GM18873 (cell line): Measurements from ENCODE around the gene HSPB2.
A peak's percentile ranks its signal among the peaks of the same experiment; 100 is the strongest.

Source experiments
- ATAC-seq: cut with Tn5 transposase; IDR thresholded peaks from one replicate; pipeline ENCODE4 v1.9.1; 2021; ENCODE audit warnings: mild to moderate bottlenecking, moderate library complexity, moderate number of reproducible peaks; ENCODE audit not compliant: unreplicated experiment, low FRiP score

HSPB2 gene

DNA sequence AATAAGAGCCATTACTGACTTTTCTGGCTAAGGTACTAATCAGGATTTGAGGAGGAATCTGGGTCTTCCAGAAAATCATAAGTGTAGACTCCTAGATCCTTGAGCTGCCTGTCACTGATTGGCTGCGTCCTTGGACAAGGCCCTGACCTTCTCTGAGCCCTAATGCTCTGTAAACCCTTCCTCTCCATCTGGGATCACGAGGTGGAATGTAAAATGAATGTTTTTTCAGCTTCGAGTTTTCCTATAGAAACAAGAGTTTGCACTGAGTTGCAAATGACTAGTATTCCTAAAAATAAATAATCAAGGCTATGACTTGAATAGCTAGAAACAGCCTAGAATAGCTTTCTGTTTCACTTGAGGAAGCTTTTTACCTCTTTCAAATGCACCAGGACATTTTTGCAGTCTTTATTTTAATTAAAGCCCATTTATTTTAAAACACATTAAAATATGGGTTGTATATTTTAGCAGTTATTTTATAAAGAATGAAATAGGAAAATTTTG lies 23.6 kb downstream of the HSPB2 start:
- no peak for ATAC-seq

DNA sequence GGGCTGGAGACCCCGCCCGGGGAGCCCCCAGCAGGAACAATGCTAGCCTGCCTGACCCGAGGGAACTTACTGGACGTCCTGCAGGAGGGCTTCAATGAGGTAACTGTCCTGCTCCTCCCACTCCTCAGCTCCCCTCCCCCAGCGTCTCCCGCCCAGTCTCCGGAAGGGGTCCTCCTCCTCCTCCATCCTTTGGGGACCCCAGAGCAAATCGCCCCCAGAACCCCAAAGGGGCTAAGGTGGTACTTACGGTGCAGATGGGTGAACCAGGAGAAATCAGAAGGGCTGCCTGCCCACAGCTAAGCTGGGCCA lies 24.9 kb downstream of the HSPB2 start:
- no peak for ATAC-seq

DNA sequence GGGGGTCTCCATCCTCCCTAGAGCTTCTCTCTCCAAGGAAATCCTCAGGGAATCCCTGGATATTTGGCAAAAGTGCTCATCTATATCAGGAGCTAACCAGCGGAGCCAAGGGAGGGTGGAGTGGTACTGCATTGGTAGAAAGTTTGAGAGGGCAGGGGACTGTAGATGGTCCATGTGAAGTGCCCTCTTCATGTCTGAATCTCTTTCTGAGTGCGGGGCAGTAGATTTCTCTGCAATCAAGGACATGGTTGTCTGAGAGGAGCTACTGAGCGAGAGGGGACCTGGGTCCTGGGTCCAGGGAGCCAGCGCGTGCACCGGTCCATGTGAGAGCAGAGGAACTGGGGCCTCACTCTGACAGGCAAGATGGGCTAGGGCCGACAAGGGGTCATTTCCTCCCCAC lies 25.3 kb downstream of the HSPB2 start:
- no peak for ATAC-seq

DNA sequence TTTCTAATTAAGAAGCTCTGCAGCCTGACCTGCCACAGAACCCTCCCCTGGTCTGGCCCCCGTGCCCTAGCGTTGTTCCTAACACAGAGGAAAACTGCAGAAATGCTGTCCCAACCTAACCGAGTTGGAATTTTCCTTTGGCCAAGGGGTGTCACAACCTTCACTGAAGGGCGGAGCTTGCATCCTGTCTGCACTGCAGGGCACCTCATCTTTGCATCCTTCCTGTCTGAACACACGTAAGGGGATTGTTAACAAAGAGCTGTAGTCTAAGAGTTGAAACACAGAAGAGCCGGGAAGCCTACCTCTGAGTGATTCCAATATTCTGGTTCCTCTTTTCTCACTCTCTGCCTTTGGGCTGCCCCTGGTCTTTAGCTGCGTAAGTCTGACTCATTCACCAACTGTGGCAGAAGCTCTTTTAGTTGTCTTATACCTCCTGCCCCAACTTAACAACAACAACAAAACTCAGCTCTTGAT lies 26.2 kb downstream of the HSPB2 start:
- ATAC-seq: peak; percentile 89

DNA sequence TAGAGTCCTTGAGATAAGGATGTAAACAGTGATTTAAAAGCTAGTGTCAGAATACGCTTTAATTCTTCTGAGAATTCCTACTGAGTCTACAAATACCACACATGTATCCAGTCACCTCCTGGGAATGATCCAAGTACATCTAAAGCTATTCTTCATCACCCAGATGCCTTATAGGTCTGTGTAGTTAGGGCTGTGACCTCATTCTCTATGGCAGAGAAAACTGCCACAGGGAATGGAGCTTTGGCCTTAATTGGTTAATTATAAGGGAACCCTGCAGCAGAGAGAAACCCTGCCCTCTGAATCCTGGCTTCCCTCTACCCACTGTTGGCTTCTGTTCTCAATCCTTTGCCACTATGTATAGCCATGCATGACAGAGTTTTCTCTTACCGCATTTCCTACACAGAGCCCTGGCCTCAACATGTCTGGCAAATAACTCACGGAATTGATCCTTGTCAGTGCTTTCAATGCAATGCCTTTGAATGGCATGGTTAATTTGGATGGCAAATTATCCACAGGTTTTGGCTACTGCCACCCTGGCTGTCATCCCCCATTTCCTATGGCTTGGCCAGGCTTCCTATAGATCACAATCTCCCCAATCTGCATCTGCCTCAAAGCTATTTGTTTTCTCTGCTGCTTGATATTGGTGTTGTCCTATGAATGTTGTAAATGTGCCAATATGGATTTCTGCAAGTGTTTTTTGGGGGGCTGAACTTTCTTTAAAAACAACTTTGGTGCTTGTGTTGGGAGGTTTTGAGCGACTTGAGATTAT lies 27.5 kb downstream of the HSPB2 start:
- no peak for ATAC-seq

DNA sequence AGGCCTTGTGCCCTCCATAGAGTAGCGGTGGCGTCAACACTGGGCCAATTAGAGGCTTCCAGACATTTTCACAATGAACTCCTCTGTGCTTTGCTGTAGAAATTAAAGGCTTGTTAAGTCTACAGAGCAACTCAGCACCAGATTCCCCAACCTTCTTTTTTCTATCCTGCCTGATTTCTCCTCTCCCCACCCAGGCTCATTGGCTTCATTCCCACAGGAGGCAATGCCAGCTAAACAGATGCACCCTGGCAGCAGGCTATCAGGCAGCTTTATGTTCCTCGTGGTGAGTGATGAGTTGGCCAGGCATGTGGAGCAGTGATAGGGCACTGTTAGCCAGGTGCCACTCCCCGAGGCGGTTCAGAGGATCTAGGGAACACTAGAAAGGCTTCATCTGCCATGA lies 29.4 kb downstream of the HSPB2 start:
- ATAC-seq: no peak

DNA sequence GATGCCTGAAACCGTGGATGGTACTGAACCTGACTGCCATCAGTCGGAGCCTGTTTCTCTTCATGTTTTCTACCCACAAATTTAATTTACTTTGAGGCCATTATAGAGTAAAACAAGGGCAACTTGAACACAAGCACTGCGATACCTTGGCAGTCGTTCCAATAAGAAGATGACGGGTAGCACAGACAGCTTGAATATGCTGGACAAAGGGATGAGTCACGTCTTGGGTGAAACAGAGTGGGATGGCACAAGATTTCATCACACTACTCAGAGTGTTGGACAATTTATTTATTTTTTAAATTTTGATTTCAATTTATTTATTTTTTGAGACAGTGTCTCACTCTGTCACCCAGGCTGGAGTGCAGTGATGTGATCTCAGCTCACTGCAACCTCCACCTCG lies 30.3 kb downstream of the HSPB2 start:
- ATAC-seq: no peak

DNA sequence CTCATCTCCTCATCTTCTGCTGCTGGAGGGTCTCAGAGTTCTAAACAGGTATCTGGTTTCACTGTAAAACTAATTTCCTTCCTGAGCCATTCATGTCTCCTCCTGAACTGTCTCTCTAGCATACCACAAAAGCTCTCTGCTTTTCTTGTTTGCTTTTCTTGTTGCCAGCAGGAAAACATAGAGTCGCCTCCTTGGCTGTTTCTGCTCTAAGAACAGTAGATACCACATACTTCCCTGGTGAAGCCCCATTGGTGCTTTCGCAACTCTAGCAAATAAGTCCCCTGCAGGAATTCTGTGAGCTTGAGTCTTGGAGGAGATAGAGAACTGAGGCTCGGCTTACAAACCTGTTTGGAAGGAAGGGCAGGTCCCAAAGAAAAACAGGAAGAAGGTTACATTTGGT lies 31.6 kb downstream of the HSPB2 start:
- no peak for ATAC-seq

DNA sequence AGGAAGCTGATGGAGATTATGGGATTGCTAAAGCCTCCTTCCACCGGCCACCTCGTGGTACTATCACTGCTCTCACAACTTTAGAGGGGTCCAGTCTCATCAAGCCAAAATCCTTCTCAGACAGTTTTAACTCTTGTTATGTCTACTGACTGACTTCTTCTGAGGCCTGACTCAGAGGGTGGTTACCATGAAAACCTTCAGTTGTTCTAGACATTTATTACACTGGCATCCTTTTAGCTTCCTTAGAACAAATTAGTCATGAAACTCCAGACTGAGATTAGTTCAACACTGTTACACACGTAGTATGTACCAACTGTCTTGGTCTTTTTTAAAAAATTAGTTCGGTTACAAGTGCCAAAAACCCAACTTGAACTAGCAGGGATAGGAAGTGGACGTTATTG lies 32.1 kb downstream of the HSPB2 start:
- ATAC-seq: no peak

DNA sequence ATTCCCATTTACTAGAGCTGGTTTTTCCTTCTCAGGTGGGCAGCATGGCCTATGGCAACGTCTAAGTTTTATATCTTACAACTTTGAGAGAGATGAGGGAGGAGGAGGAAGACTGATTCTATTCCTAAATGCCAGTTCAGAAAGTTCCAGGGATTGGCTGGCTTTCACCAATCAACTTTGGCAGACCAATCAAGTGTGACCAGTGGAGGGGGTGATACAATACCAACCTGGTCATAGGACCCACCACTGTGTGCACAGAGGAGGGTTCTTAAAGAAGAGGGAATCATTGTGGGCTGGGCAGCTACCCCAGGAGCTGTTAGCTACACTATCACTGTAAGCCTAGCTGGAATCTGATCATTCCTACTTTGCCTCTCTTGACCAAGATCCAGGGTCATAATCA lies 32.7 kb downstream of the HSPB2 start:
- no peak for ATAC-seq

DNA sequence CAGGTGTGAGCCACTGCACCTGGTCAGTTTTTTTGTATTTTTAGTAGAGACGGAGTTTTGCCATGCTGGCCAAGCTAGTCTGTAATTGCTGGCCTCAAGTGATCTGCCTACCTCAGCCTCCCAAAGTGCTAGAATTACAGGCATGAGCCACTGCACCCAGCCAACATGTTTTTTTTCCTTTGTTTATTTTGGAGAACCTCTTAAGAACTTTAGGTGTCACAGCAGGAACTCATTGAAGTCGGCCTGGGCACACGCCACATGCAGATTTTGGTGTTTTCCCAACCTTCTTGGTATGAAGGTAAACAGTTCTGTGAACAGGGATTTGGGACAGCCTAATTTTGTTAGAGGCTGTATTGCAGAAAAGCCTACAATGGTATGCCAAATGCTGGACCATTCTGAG lies 34.0 kb downstream of the HSPB2 start:
- ATAC-seq: no peak

DNA sequence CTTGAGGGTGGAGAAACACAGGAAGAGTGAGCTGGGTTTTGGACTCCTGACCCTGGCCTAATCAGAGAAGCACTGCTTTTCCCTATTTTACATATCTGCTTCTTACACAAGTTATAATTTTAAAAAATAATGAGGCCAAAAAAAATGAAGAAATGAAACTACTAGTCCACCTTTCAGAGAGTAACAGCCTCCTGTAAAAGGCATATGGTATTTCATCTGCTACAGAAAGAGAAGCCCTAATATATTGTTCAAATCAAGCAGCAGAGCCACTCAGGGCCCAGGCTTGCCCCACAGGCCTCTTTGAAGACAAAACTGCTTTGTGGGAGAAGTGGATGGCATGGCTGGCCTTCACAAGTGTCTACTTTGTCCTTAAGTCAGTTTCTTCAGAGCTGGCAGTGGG lies 34.6 kb downstream of the HSPB2 start:
- ATAC-seq: no peak

DNA sequence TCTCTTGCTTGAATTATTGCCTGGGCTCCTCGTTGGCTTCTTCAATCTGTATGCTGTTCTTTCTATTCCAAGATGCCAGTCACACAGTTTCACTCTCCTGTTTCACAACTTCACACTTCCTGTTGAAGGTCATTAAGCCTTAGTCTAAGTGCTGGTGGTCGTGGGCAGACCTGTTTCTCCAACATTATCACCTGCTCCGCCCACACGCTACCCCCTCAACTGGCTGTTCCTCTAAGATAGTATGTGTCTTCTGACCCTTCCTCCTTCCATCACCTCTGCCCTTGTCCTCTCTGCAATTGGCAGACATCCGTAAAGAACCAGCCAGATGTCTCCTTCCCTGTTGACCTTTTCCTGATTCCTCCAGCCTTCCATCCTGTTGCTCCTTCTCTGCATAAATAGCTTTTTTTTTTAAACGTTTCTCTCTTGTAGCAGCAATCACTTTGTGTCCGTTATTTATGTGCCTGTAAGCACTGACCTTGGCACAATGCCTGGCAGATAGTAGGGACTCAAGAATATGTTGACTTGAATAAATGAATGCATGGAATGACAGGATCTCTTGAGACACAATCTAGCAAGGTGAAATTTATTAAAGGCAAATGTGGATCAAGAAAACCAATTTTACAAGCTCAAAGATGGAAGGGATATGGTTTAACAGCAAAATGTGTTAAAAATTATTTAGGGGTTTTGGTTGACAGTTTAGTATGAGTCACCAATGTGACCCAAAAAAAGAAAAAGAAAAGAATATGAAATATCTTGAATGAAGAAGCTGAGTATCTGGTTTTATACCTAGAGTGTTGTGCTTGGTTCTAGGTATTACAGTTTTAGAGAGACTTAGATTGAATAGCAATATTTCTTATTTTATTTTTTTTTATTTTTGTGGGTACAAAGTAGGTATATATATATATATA lies 37.2 kb downstream of the HSPB2 start:
- ATAC-seq: no peak

DNA sequence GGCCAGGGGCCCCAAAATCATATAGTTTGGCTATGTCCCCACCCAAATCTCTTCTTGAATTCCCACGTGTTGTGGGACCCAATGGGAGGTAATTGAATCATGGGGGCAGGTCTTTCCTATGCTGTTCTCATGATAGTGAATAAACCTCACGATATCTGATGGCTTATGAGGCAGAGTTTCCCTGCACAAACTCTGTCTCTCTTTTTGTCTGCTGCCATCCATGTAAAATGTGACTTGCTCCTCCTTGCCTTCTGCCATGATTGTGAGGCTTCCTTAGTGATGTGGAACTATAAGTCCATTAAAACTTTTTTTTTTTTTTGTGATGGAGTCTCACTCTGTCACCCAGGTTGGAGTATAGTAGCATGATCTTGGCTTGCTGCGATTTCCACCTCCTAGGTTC lies 39.0 kb downstream of the HSPB2 start:
- ATAC-seq: no peak

DNA sequence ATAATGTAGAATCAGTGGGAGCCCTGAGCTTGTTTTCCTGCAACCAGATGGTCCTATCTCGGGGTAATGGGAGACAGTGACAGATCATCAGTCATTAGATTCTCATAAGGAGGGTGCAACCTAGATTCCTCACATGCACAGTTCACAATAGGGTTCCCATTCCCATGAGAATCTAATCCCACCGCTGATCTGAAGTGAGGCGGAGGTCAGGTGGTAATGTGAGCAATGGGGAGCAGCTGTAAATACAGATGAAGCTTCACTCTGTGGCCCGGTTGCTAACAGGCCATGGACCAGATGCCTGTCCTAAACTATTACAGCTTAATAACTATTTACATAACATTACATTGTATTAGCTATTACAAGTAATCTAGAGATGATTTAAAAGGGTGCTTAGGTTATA lies 41.6 kb downstream of the HSPB2 start:
- ATAC-seq: no peak

DNA sequence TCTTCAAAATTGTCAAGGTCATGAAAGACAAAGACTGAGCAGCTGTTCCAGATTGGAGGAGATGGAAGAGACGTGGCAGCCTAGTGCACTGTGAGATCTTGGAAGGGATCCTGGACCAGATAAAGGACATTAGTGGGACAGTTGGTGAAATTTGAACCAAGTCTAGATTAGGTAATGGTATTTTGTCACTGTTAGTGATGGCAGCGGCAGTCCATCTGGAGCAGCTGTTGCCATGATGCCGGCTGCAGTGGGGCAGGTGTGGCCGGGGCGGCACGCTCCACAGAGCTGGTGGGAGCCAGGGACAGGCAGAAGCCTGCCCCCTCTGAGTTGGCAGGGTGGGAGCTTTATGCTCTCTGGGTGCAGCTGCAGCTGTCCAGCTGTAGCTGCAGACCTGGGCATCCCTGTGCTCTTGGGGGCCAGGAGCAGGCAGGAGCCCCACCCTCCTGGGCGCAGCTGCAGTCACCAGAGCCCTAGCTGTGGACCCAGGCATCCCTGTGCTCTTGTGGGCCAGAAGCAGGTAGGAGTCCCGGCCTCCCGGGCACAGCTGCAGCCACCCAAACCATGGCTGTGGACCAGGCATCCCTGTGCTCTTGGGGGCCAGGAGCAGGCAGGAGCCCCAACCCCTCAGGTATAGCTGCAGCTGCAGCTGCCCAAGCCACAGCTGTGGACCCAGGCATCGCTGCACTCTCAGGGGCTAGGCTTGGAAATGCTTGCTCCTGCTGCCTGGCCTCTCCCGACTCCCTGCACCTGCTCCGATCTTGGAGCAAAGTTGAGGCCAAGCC lies 45.3 kb downstream of the HSPB2 start:
- no peak for ATAC-seq

DNA sequence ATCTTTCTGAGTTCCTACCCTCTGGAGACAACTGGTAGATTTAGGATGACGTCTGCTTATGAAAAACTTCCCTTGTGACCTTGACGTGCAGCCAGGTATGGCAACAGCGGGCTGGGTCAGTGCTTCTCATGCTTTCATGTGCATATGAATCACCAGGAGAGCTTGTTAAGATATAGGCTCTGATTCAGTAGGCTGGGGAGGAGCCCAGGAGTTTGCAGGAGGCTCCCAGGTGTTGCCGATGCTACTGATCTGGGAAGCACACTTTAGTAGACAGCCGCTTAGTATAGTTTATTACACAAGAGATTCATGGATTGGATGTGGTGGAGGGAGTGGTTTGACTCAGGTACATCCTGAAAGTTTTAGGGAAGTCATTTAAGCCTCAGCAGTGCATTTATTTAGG lies 48.4 kb downstream of the HSPB2 start:
- no peak for ATAC-seq

DNA sequence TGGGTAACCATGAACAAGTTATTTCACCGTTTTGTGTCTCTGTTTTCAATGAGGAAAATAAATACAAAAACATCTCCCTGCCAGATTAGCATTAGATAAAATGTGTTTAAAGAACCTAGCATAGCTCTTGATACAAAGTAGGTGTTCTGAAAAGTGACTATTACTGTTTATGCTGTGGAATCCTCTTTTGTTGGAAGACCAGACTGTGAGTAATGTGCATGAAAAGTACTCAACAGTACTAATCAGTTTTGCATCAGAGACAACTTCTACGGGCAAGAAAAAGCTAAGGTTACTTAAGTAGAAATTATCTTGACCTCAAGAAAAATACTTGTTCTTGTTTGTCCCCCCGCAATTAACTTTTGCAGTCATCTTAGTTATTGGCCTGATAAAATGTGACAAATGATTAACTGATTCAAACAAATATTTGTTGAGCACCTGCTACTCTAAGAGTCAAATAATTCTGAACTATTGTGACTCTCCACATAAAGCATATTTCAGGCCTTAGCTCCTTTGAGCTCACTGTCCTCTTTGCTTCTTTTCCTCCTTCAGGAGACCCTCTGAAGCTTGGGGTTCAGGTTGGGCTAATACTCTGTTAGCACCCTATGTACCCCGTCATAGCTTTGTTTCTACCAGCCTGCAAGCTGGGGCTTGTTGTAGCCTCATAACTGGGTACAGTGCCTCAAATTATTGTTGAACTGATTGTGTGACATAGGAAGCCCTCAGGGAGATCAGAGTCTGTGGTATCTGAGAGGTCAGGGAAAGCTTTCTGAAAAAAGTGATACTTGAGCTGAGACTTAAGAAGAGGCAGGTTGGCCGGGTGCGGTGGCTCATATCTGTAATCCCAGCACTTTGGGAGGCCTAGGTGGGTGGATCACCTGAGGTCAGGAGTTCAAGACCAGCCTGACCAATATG lies 49.1 kb downstream of the HSPB2 start:
- ATAC-seq: no peak
